HG03378 (cell line): ENCODE data around the gene MTCH1.
"Not testable (repeated sequence)": the region's sequence is repeated elsewhere in the genome, so short reads cannot be mapped to it uniquely, and the experiment has no call there.

Experiments used
- ATAC-seq: cut with Tn5 transposase; IDR thresholded peaks from one replicate; pipeline ENCODE4 v1.9.1; 2021; ENCODE audit warnings: mild to moderate bottlenecking, moderate library complexity; ENCODE audit not compliant: unreplicated experiment

MTCH1 gene

DNA sequence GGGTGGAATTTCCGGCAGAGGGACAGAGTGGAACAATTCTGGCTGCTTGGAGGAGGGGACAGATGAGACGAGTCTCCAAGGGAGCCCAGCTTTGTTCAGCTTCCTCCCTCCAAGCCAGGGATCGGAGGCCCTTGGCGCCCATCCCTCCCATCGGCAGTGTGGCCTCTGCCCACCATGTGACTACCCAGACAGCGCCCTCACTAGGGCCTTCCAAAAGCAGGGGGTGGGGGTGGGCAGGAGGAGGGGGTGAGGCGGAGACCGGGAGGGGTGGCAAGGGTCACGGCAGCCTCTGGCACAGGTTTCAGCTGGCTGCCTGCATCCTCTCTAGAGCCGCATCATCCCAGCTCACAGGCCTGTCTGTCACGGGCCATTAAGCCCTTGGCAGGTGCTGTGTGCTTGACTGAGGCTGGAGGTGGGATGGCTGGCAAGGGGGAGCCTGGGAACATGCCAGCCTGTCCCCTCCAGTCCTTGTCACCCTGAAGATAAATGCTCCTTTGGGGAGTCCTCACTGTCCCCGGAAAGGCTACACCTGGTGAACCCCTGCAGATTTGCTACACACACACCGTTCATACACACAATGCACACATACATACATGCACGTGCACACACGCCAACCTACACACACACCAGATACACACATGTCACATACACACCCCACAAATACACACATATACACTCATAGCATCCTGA lies 13.2 kb upstream of the MTCH1 start:
- ATAC-seq, result no peak

DNA sequence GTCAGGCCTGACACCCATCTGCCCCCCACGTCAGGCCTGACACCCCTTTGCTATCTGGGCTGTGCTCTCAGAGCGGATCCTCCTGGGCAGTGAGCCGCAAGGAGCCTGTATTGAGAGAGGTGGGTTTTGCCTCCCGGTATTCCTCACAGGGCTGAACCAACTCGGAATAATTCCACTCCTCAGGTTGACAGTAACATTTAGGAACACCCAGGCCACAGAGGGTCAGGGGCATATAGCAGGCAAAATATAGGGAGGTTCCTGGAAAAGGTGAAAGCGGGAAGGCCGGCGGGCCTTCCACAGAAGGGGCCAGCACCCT lies 12.7 kb upstream of the MTCH1 start:
- ATAC-seq, result no peak

DNA sequence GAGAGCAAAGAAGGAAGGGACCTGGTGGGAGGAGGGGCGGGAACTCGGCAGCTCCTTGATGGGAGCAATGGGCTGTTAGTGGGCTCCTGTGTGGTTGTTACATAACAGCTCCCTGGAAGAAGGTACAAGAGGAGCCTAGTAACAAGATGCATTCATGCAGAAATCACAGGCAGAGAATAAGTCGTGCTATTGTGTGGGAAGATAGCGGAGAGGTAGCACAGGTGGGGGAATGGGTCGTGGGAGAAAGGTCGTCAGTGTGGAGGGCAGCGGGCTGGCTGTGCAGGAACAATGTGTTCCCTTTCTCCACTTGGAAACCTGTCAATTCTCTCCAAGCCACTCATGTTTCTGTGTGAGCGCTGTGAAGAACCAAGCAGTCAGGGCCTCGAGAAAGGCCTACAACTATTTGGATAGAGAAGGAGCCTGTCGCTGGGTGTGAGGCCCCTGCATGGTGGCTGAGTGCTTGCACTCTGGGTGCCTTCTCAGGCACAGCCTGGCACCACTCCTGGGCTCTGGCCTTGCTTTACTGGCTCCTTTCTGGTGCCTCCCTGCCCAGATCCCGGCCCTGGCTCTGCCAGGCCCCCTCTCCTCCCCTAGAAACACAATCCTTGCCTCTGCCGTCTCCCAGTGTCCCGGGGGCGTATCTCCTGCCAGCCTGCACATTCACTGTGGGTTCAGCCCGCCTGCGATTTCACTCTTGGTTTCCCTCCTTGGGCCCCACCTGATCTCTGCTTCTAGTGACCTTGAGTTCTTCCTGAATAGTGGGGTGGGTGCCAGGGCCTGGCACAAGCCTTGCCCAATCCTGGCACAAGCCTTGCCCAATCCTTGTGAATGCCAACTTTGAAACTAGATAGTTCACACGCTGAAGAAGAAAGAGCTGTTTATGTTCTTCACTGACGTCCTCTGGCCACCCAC lies 12.1 kb upstream of the MTCH1 start:
- ATAC-seq, result no peak

DNA sequence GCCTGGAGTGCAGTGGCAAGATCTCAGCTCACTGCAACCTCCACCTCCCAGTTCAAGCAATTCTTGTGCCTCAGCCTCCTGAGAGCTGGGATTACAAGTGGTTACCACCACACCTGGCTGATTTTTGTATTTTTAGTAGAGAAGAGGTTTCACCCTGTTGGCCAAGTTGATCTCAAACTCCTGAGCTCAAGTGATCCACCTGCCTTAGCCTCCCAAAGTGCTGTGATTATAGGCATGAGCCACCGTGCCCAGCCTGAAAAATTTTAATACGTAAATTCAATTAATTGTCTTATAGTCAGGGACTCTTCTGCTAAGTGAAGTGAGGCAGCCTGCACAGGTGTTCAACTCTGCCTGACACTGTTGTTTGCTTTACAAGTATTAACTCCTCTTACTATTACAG lies 4.4 kb upstream of the MTCH1 start:
- not testable (repeated sequence) for ATAC-seq

DNA sequence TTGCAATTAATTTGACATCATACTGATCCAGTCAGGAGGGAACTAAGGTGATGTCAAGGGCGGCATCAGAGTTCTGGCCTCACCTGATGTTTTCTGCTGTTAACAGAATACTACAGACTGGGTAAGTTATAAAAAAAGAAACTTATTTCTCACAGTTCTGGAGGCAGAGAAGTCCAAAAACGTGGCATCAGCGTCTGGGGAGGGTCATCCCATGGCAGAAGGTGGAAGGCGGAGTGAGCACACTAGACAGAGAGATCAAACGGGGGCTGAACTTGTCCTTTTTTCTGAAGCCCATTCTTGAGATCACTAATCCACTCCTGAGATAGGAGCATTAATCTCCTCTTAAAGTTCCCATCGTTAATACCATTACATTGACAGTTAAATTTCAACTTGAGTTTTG lies 3.3 kb upstream of the MTCH1 start:
- ATAC-seq, result no peak

DNA sequence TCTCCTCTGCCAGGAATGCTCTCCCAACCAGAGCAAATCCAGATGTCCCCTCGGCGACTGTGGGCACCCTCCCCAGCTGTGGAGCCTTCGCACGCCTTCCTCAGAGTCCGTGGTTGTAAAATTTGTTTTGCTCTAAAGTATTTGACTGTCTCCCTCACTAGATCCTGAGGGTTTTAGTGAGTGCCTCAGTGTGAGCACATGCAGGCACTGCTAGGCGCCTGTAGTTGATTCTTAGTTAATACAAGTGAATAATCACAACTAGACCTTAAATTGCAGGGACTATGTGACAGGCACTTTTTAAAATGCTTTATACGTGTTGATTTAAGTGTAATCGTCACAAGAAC lies 680 bp upstream of the MTCH1 start:
- no peak for ATAC-seq

DNA sequence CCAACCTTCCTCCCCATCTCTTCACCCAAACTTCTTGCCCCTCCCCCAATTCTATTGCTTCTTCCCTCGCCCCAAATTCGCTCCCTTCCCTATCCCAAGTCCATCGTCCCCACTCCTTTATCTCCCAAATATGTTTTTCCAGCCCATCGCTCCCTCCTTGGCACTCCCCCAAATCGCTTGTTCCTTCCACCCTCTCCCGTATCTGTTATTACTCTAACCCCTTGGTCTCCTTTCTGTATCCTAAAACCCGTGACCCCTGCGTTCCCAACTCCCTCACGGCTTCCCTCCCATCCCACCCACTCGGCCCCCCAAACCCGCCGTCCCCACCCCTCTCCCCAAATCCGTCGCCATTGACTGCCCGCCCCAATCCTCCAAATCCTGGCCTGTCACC lies 584 bp downstream of the MTCH1 start:
- ATAC-seq, result no peak

DNA sequence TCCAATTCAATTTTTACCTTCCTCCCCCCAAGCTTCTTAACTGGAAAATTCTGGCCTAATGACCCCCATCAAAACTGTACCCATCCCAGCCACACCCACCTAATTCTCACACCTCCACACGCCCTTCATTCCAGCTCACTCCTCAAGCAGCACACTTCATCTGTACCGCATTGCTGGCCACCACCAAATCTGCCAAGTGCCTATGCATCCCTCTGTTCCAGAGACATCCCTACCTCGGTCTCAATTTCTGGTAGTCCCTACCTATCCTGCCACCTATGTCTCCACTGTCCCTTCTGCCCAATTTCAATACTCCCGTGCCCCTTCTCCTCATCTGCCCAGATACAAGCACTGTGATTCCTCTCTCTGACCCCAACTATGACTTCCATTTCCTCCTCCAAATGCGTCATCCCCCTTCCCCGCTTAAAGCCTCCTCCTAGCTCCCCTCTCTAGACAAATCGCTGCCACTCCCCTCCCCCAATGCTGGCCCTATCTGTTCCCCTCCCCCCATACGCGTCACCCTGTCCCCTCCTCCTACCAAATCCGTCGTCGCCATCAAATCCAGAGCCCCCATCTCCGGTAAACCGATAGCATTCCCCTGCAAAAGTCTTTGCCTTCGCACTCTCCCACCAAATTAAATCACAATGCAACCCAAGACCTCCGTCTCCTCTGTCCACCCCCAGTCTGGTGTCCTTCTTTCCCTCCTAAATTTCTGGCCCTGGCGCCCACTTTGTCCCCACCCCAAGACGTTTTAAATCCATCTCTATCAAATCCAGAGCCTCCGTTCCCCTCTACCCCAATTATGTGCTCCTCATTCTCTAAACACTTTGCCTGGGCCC lies 1.2 kb downstream of the MTCH1 start:
- no peak for ATAC-seq

DNA sequence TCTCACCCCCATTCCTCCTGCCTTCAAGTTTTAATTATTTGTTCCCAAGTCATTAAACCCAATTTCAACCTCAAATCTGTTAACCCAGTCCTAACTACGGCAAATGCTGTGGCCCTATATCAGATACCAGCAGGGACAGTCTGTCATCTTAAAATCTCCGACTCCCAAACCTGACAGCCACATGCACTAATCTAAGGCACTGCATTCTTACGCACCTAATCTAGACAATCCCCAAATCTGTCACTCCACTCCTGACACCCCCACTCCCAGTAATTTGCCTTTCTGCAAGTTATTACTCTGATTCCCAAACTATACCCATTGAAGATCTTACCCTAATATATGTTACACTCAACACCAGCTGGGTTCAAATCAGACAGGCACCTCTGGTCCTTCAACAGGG lies 2.5 kb downstream of the MTCH1 start:
- no peak for ATAC-seq

DNA sequence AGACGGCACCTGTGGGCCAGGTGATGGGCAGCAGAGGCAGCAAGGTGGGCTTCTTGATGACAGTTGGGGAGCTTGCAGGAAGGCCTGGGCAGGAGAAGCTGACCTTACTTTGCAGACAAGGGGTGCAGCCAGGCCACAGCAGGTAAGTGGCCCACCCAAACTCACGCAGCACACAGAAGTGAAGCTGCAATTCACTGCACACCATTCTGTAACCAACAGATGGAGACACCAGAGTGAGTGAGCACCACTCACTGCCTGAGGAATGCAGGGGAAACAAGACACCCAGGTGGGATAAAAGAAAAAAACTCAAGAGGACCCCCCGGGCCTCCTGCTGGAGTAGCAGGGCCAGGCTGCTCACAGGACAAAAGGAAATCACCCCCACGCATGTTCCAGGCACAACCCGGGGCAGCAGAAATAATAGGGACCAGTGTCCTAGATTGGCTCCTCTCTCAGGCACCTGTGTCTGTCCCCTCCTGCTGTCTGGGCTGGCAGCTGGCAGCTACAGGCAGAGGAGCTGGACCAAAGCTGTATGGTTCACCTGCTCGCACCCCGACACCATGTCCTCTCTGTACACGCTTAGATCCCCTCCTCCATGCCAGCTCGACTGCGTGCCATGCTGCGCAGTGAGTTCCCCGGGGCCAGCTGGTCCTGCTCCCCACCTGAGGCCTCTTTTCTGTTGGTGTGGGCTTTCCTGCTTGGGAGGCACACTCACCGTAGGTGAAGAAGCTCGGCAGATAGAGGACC lies 4.9 kb downstream of the MTCH1 start:
- ATAC-seq, result no peak

DNA sequence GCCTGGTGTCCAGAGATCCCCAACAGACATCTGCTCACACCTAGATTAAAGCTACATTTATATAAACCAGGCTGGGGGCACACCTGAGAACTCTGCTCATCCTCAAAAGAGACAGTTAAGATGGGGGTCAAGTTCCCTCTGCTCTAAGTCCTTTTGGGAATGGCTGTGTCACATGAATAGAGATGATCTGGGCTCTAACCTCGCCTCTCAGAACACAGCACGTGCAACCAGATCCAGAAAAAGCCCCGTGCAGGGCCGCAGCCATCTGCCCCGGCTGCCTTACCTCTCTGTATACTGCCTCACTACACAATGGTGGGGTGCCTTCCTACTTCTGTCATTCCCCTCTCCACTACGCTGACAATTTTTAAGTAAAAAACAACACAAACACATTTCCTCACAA lies 5.9 kb downstream of the MTCH1 start:
- ATAC-seq, result no peak

DNA sequence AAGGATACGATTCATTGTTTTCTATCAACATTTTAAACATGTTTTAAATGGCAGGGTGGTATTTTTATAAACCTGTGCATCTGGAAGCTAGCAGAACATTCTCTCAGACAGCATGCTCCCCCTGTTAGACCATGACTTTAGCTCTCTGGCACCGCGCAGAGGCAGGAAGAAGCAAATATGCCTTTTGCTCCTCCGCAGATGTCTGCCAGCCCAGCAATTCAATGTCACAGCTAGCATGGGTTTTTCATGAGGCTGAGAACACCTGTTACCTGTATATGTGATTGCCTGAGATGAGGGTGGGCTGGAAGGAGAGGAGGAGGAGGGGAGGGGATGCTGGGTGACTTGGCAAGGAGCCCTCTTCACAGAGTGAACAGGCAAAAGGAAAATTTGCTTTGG lies 6.7 kb downstream of the MTCH1 start:
- no peak for ATAC-seq

DNA sequence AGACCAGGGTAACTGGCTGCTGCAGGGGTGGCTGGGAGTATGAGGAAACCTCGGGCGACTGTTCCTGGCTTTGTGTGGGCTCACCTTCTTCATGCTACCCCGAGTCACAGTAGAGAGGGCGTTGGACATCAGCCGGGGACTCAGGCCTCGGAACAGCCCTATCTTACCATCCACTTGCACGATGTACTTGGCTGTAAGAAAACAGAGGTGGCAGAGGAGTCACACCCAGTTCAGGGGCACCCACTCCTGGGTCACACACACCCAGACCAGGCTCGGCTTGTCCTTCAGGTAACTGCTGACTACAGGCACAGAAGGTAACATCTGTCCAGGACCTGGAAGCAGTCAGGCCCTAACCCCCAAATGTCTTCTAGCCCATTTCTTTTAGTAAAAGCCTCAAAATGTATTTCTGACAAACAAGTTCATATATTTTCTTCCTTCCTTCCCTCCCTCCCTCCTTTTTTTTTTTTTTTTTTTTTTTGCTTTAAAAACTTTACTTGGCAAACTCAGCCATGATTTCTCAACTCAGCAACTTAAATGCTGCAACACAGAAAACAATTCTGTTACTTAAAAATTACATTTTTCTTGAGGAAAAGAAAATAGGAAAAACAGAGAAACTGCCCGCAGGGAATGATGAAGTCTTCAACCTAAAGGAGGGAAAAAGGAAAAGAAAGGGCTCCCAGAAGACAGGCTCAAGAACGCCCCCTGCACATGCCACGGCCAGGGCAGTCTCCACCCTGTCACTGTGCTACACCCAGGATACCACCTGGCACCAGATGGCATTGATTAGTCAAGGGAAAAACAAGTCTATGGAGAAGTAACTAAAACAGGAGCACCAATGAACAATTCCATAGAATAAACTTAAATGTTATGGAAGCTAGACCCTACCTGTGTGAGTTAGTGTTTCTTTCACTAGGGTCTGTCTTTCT lies 7.3 kb downstream of the MTCH1 start:
- no peak for ATAC-seq

DNA sequence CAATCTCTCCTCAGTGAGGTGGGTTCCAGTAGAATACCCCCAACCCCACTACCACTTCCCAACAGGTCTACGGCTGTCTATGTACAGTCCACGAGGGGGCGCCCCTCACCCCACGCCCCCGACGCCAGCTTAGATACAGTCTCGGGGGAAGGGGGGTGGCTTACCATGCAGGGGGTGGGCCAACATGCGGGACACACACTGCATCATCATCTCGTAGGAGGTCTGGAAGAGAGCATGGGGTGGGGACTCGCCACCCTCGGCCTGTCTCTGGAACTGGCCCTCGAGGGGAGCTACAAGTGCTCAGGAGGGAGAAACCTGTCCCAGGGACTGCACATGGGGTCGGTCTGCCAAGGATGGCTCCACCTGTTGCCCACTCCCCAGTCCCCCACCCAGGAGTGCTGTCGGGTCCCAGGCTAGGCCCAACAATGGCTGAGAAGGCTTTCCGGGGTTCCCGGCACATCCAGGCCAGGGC lies 8.5 kb downstream of the MTCH1 start:
- no peak for ATAC-seq

DNA sequence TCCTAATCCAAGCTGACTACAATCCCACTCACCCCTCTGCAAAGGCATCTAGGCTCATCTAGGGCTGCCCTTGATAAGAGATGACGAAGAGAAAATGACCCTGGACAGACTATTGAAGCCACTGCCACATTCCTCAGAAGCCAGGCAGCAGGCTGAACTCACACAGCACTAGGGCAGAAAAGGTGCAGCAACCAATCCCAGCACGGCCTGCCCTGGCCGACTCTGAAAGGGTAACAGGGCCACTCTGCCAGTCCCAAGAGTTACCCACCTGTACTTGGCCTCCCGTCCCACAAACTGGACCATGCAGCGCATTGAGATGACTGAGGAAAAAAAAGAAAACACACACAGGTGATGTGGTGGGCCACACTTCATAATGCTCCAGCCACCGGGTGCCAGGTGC lies 9.1 kb downstream of the MTCH1 start:
- ATAC-seq, result no peak

DNA sequence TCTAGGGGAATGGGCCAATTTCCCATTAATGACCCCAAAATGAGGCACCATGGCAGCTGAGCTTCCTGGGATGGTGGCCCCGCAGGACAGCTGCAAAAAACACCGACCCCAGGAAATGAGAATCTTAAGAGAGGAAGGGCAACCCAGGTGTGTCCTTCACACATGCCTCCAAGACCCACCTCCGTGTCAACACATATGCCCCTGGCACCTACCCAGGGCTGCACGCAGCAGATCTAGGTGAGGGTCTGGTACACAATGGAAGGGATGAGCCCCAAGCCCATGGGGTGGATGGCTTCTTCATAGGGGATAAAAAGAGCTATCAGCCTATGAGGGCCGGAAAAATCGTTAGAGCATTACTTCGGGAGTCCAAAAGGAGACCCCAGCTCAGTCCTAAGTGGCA lies 9.5 kb downstream of the MTCH1 start:
- ATAC-seq, result no peak

DNA sequence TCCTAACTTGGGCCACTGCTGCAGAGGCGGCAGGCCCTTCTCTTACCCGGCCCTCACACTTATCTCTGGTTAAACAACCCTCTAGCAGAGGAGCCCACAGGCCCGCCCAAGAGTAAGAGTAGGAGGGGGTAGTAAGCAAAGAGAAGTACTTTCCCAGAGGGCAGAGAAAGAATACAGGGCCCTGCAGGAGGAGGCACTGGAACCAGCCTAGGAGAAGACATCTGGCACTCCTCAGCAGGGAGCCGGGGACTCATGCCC lies 10.1 kb downstream of the MTCH1 start:
- no peak for ATAC-seq

DNA sequence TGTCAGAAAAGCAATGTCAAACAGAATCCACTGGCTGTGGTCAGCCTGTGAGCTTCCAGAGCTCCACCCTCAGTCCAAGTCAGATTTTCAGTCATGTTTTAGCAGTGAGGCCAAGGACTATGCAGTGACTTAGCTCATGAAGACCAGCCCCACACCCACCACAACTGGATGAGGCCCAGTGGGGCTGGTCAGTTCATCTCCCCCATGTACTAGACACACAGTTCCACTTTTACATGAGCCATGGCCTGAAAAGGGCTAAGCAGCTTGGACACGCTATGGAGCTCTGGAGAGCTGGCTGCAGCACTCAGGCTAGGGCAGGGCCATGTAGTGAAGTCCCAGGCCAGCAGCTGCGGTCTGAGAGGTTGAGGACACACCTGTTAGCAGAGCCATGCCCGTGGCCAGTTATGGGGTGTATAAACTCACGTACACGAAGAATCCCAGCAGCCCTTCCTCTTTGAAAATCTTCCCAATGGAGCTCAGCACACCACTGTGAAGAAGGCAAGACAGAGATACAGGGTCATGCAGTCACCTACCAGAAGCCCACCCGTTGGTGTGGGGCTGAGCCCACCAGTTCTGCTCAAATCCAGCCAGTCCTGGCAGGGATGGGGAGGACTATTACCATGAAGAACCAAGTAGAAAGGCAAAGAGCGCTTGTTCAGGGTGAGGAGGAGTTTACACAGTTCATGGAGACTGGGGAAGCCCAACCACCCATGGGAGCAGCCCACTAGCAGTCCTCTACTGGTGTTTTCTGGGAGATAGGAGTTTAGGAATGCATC lies 10.6 kb downstream of the MTCH1 start:
- ATAC-seq, result no peak

DNA sequence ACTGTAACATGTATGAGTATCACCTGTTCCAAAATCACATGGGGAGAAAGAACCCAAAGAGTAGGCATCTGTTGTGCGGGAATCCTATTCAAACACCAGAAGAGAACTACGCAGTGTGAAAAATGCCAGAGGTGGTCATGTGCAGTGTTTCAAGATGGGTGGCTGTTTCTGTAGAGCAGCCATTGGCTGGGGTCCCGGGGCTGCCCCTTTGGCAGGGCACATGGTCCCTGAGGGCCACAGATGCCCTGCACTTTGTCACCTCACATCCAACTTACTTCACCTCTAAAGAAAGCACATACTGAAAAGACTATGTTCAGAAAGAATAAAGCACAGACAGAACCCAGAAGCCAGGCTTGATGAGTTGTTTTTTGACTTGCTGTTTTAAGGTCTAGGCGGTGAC lies 12.3 kb downstream of the MTCH1 start:
- no peak for ATAC-seq

DNA sequence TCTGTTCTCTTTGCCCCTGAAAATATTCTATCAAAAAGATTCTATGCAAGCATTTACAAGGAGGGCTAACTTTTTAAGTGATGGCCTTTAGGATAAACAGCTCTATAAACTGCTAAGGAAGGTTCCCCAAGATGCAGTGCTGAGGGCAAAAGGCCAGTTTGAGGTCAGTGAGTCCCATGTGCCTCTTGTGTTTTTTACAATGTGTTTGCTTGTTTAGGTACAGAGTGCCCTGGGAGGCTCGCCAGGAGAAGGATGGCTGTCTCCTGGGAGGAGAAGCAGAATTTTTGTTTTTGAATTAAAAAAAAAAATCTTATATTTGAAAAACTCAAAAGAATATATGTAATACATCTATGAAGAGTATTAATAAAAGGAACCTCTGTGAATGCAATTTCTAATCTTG lies 12.8 kb downstream of the MTCH1 start:
- no peak for ATAC-seq
